IPS-18c (cell line): Measurements from ENCODE around the gene STOX1.
A peak's percentile ranks its signal among the peaks of the same experiment; 100 is the strongest.
"Not testable (repeated sequence)": the region's sequence is repeated elsewhere in the genome, so short reads cannot be mapped to it uniquely, and the experiment has no call there.

Source experiments
- H3K4me3 ChIP-seq: 2 replicates; pipeline ENCODE4 v1.7.0; 2013; ENCODE audit warnings: low read depth, mild to moderate bottlenecking, low read length, moderate library complexity; ENCODE audit not compliant: insufficient read depth
- H3K9me3 ChIP-seq: one replicate; pipeline ENCODE4 v1.6.1; 2013; ENCODE audit warnings: mild to moderate bottlenecking, low read length, moderate library complexity; ENCODE audit not compliant: control insufficient read depth, insufficient read depth

STOX1 gene

DNA sequence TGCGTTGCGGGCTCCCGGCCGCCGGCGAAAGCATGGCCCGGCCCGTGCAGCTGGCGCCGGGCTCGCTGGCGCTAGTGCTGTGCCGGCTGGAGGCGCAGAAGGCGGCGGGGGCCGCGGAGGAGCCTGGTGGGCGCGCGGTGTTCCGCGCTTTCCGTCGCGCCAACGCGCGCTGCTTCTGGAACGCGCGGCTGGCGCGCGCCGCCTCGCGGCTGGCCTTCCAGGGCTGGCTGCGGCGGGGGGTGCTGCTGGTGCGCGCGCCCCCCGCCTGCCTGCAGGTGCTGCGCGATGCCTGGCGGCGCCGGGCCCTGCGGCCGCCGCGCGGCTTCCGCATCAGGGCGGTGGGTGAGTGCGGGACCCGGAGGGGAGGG is 245 bp downstream of the STOX1 start:
- H3K9me3 ChIP-seq: not testable (repeated sequence)
- peak overlapping the region; percentile 71; the same call in 1 of the 2 replicates for H3K4me3 ChIP-seq

- H3K9me3 ChIP-seq: not testable (repeated sequence)
- H3K4me3 ChIP-seq: peak overlapping the region; percentile 57; the same call in 1 of the 2 replicates
Observed at GRCh38 chr10:68828083-68828601, 811 bp downstream of the STOX1 start.

GRCh38 chr10:68828833-68829232 is 1.5 kb downstream of the STOX1 start:
- H3K4me3 ChIP-seq: 0 out of 2 replicates have a peak overlapping the region, but pooled peaks have one; percentile 57
- peaks cover 2% of the 10 kb centered on the region for H3K9me3 ChIP-seq

DNA sequence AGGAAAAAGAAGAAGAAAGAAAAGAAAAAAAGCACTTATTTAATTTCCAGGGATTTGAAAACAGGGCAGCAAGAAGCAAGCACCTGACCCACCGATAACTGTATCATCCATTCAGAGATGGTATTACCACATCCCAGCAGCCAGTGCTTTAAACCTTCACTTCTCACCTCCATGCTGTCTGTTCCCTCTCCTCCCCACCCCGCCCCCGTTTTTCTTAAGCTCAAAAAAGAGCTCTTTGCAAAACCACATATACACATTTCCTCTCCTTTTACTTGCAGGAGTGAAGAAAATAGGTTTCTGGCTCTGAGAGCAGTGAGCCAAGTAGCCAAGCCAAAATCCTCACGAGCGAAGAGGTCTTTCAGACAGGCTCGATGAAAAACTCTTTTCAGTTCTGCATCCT is 2.2 kb downstream of the STOX1 start:
- H3K9me3 ChIP-seq: peaks cover 2% of the 10 kb centered on the region

GRCh38 chr10:68829952-68830351 is 2.6 kb downstream of the STOX1 start:
- H3K4me3 ChIP-seq: no peak overlapping the region

More for the DNA sequence above, 2.2 kb downstream of the STOX1 start:
- H3K4me3 ChIP-seq: no peak overlapping the region

DNA sequence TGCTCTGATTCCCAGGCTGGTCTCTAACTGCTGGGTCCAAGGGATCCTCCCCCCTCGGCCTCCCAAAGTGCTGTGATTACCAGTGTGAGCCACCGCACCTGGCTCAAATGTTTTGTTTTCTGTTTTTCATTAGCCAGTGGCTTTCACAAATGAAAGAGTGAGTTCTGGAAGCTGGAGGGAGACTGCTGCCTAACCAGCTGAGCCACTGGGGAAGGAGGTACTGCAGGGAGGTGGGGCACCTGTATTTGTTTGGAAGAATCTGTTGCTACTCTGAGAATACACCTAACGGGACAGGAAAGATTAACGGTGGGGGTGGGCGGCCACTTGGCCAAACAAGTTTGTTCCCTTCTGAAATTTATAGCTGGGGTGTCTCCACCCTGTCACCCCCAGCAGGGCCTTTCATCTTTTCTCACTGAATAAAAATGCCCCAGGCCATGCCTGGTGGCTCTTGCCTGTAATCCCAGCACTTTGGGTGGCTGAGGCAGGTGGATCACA is 4.7 kb downstream of the STOX1 start:
- Histone ChIP-seq H3K9me3 (peaks cover under 1% of the 10 kb centered on the region), H3K4me3 (no peak overlapping the region)

More at GRCh38 chr10:68829952-68830351, 2.6 kb downstream of the STOX1 start:
- peaks cover 2% of the 10 kb centered on the region for H3K9me3 ChIP-seq

DNA sequence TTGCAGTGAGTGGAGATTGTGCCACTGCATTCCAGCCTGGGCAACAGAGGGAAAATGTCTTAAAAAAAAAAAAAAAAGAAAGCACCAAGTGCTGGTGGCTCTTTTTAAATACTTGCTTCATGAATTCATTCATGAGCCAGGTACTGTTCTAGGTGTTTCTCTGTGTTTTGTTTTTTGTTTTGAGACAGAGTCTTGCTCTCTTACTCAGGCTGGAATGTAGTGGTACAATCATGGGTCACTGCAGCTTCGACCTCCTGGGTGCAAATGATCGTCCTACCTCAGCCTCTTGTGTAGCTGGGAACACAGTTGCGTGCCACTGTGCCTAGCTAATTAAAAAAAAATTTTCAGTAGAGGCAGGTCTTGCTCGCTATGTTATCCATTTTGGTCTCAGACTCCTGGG is 5.3 kb downstream of the STOX1 start:
- H3K4me3 ChIP-seq: no peak overlapping the region
- no peaks in the 10 kb centered on the region for H3K9me3 ChIP-seq

DNA sequence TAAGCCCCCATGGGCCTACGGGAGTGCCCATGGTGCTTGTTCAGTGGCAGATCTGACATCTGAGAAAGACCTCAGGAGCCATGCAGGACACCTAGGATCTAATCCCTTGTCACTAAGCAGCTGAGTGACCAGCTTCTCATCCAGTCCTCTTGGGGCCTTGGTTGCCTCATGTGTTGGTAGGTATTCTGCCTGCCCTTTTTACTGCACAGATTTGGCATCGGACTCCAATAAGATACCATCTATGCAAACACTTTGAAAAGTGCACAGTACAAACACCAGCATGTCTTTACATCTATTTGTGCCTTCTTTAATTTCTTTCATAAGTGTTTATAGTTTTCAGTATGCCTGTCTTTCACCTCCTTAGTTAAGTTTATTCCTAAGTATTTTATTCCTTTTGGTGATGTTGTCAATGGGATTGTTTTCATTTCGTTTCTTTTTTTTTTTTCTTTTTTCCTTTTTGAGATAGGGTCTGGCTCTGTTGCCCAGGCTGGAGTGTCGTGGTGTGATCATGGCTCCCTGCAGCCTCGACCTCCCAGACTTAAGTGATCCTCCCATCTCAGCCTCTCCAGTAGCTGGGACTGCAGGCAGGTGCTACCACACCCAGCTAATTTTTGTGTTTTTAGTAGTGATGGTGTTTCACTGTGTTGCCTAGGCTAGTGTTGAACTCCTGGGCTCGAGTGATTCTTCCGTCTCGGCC is 10.4 kb downstream of the STOX1 start:
- Histone ChIP-seq H3K4me3 (no peak overlapping the region), H3K9me3 (no peaks in the 10 kb centered on the region)

- H3K9me3 ChIP-seq, H3K4me3 ChIP-seq: not testable (repeated sequence)
Observed at GRCh38 chr10:68840650-68841049, 13.3 kb downstream of the STOX1 start.

- Histone ChIP-seq H3K4me3 (no peak overlapping the region), H3K9me3 (no peaks in the 10 kb centered on the region)
Observed at GRCh38 chr10:68848281-68848680, 20.9 kb downstream of the STOX1 start.

- no peaks in the 10 kb centered on the region for H3K9me3 ChIP-seq
- no peak overlapping the region for H3K4me3 ChIP-seq
Observed at GRCh38 chr10:68848806-68849205, 21.5 kb downstream of the STOX1 start.

DNA sequence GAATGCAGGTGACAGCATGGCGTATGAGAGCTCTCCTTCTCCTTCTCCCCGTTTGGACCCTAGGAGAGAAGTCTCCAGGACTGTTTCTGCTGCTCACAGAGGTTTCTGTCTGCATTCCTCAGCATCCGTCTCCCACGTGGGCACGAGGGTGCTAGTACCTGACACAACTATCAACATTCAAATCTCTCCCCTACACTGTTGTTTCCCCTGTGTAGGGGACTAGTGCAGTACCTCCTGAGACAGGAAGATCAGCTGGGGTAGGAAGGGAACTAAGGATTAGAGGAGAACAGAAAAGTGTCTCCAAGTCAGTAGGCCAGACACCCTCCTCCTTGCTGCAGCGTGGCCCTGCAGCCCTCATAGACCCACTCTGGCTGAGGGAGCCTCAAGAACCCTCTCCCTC is 29.0 kb downstream of the STOX1 start:
- H3K4me3 ChIP-seq: no peak overlapping the region
- H3K9me3 ChIP-seq: peaks cover 8% of the 10 kb centered on the region

DNA sequence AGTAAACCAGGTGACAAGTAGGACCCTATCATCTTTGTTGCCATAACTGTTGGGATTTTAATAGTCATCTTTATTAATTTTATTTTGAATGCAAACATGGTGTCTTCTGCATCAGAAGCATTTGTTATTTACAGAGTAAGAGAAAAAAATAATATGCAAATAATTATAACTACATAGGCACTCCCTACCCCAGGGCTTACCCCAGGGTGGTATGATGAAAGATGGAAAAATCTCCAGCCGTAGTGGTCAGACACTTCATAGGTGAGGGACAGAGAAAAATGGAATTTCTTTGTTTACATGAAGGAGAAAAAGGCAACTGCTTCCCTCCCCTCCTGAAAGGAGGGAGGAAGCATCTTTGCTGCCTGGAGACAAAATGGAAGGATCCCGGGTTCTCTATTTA is 29.7 kb downstream of the STOX1 start:
- H3K4me3 ChIP-seq: no peak overlapping the region
- peaks cover 8% of the 10 kb centered on the region for H3K9me3 ChIP-seq

DNA sequence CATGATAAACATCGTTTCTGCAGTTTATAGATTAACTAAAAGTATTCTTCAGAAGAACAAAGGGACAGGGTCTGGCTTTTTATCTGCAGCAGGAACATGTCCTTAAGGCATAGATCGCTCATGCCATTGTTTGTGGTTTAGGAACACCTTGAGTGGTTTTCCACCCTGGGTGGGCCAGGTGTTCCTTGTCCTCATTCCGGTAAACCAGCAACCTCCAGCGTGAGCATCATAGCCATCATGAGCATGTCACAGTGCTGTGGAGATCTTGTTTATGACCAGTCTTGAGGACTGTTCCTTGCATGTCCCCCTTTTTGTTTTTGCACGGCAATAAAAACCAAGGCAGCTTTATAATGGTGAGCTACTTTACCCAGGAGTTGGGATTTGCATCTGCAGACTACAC is 33.9 kb downstream of the STOX1 start:
- H3K9me3 ChIP-seq: peaks cover 8% of the 10 kb centered on the region

GRCh38 chr10:68864611-68865010 is 37.3 kb downstream of the STOX1 start:
- no peak overlapping the region for H3K4me3 ChIP-seq
- peaks cover 17% of the 10 kb centered on the region for H3K9me3 ChIP-seq

More for the DNA sequence above, 33.9 kb downstream of the STOX1 start:
- H3K4me3 ChIP-seq: no peak overlapping the region; the same call in 1 of the 2 replicates

DNA sequence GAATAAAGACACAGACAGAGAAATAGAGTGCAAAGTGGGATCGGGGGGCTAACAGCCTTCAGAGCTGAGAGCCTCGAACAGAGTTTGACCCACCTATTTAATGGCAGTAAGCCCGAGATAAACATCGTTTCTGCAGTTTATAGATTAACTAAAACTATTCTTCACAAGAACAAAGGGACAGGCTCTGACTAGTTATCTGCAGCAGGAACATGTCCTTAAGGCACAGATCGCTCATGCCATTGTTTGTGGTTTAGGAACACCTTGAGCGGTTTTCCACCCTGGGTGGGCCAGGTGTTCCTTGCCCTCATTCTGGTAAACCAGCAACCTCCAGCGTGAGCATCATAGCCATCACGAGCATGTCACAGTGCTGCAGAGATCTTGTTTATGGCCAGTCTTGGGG is 40.8 kb downstream of the STOX1 start:
- not testable (repeated sequence) for H3K9me3 ChIP-seq, H3K4me3 ChIP-seq

DNA sequence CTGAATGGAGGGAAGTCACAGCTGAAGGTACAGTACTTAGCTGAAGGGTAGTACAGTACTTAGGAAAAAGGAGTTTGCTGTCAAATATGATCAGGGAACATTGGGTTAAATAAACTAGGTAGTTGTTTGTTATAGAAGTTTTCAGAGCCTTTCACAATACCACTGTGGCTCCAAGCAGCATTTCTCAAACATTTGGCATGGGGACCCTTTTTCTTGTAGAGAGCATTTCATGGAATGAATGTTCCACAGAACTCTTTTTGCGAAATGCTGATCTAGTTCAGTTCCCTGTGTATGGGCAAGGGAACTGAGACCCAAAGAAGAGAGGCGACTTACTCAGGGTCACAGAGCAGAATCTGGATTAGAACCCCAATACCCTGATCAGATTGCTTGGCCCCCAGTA is 42.3 kb downstream of the STOX1 start:
- Histone ChIP-seq H3K9me3 (peaks cover 9% of the 10 kb centered on the region), H3K4me3 (no peak overlapping the region)

- peaks cover 9% of the 10 kb centered on the region for H3K9me3 ChIP-seq
- no peak overlapping the region for H3K4me3 ChIP-seq
Observed at GRCh38 chr10:68870061-68870460, 42.7 kb downstream of the STOX1 start.
